HFF-Myc (cell line): Measurements from ENCODE around the gene PTPN6.
A peak's percentile ranks its signal among the peaks of the same experiment; 100 is the strongest.

Source experiments
- DNase-seq: peaks from one replicate; pipeline ENCODE4 v3.0.0-alpha.2; 2011; ENCODE audit warnings: low read depth; ENCODE audit errors: extremely low read depth
- H3K4me3 ChIP-seq: replicated peaks from 2 replicates; pipeline ENCODE4 v1.5.1; 2011; ENCODE audit warnings: low read depth, mild to moderate bottlenecking, control low read depth, low read length
- TF ChIP-seq, protein P1 (sequence below): IDR thresholded peaks from 2 replicates; pipeline ENCODE4 v1.5.1; 2012; ENCODE audit warnings: mild to moderate bottlenecking, low read depth, low read length, control low read depth; ENCODE audit errors: missing control alignments

PTPN6 gene

DNA sequence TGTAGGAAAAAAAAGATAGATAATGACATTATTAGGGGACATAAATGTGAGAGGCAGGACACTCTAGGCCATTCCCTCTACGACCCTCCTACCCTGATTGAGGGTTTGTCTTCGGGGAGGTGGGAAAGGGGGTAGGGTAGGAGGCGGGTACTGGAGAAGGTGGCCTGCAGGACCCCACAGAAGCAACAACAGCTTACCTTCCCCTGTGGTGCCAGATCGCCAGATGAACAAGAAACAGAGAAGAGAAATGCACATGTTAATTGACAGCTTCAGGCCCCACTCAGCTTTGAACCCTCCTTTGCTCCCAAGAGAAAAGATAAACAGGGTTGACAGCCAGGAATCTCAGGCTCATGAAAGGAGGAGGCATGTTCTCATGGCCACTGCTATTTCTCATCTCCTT lies 14.6 kb downstream of the PTPN6 start:
- TF ChIP-seq, protein P1, sequence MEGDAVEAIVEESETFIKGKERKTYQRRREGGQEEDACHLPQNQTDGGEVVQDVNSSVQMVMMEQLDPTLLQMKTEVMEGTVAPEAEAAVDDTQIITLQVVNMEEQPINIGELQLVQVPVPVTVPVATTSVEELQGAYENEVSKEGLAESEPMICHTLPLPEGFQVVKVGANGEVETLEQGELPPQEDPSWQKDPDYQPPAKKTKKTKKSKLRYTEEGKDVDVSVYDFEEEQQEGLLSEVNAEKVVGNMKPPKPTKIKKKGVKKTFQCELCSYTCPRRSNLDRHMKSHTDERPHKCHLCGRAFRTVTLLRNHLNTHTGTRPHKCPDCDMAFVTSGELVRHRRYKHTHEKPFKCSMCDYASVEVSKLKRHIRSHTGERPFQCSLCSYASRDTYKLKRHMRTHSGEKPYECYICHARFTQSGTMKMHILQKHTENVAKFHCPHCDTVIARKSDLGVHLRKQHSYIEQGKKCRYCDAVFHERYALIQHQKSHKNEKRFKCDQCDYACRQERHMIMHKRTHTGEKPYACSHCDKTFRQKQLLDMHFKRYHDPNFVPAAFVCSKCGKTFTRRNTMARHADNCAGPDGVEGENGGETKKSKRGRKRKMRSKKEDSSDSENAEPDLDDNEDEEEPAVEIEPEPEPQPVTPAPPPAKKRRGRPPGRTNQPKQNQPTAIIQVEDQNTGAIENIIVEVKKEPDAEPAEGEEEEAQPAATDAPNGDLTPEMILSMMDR, result no peak
- no peak for DNase-seq
- no peak overlapping the region for H3K4me3 ChIP-seq

DNA sequence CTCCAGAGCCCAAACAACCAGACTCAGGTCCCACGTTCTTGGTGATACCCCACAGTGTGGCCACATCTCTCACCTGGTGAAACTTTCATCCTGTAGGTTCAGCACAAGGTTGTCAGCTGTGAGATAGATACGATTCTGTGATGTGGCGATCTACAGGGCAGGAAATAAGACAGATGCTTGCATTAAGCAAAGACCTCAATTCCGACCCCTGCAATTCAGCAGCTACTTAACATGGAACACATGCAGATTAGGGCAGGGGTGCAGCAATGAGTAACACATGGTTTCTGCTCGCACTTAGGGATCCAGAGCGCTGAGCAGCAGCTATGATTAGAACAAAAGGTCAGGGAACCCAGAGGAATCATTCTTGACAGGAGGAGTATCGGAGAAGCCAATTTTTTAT lies 15.2 kb downstream of the PTPN6 start:
- TF ChIP-seq, protein P1, result no peak
- no peak for DNase-seq

DNA sequence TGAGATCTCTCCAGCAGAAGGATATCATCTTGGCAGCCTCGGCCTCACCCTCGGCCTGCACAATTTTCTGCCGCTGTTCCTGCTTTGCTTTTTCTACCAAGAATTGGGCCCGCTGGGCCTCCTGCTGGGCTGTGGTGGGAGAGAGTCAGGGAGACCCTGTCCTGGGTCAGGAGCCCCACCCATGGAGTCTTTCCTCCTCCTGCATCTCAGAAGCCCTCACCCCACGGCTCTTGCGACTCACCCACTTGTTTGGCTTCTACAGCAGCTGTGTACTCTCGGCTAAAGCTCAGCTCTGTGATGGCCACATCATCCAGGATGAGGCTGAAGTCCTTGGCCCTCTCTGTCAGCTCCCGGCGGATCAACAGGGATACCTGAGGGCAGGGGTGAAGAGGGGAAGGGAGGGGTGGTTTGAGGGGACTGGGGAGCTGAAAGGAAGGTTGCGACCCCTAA lies 16.5 kb downstream of the PTPN6 start:
- TF ChIP-seq, protein P1, result no peak
- peak overlapping the region; percentile 97 for H3K4me3 ChIP-seq

More for the DNA sequence above, 15.2 kb downstream of the PTPN6 start:
- H3K4me3 ChIP-seq, result no peak overlapping the region

DNA sequence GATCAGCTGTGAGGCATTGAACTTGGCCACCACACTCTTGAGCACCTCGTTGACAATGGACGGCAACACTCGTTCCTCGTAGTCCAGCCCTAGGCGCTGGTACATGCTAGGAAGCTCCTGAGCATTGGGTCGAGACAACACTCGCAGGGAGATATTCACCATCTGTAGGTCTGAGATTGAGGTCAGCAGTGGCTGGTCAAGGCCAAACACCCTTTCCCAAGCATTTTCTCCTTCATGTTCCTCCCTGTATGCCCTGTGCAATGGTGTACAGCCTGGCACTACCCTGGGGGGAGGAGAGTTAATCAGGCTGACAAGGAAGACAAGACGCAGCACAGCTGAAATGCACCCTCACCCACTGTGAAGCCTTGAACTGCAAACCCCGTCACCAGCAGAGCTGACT lies 17.3 kb downstream of the PTPN6 start:
- H3K4me3 ChIP-seq, result peak overlapping the region; percentile 97
- DNase-seq, result no peak
- TF ChIP-seq, protein P1, result no peak

More for the DNA sequence above, 16.5 kb downstream of the PTPN6 start:
- DNase-seq, result no peak

DNA sequence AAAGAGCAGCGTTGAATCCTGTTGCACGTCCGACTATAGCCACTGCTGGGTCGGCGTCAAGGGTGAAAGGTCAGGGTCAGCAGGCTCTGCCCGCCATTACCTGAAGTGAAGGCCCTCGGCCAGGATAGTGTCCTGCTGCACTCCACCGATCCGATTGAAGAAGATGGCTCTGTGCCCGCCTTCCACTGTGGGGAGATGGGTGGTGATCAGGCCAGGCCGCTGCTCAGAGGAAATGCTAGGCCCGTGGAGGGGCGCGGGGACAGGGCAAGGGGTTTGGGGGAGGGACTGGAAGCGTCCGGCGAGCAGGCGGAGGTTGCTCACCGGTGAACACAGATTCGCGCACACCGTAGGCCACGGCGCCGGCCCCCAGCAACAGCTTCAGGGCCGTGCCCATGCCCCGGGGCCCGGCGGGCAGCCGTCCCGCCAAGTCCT lies 19.0 kb downstream of the PTPN6 start:
- DNase-seq, result no peak
- H3K4me3 ChIP-seq, result peak overlapping the region; percentile 97
- TF ChIP-seq, protein P1, result no peak

DNA sequence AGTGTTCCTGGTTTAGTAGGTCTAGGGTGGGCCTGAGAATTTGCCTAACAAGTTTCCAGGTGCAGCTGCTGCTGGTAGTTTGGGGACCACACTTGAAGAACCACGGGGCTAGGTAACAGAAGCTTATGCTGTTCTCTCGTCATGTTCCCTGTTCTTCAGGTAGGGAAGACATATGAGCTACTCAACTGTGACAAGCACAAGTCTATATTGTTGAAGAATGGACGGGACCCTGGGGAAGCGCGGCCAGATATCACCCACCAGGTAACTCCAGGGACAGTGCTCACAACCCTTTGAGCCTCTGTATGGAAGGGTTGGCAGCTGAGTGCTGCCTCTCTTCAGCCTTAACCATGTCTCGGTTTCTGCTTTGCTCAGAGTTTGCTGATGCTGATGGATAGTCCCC lies 23.0 kb downstream of the PTPN6 start:
- H3K4me3 ChIP-seq, result no peak overlapping the region
- DNase-seq, result no peak
- TF ChIP-seq, protein P1, result no peak
